Colon (tissue), 2 donors: ENCODE data around the gene PPP1CA.

Source experiments
- FAIRE-seq: peaks from 2 replicates; lab custom pipeline; 2012; peaks lifted over from hg19 to GRCh38; lab: Jason Lieb, UNC
- donor health status: control.
- donor health status: control.

PPP1CA gene

DNA sequence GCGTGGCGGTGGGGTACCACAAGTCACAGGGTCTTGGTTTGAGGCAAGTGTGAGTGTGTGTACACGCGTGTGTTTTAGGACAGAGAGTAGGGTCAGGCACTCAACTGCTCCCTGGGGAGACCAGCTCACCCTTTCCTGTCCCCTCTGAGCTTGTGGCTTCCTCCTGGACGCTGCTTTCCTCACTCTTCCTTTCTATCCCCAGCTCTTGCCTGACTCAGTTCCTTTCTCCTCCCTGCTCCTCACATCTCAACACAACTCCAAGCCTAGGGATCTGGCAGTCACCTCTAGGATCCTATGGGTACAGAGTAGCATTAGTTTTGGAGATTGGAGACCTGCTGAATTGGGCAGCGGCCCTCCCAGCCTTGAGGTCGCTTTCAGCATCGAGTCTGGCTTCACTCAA lies 32.4 kb downstream of the PPP1CA start:
- no peak for FAIRE-seq

- no peak for FAIRE-seq
Measured at GRCh38 chr11:67368621-67369020, 33.0 kb downstream of the PPP1CA start.

- FAIRE-seq = no peak
Measured at GRCh38 chr11:67367761-67368227, 33.9 kb downstream of the PPP1CA start.

DNA sequence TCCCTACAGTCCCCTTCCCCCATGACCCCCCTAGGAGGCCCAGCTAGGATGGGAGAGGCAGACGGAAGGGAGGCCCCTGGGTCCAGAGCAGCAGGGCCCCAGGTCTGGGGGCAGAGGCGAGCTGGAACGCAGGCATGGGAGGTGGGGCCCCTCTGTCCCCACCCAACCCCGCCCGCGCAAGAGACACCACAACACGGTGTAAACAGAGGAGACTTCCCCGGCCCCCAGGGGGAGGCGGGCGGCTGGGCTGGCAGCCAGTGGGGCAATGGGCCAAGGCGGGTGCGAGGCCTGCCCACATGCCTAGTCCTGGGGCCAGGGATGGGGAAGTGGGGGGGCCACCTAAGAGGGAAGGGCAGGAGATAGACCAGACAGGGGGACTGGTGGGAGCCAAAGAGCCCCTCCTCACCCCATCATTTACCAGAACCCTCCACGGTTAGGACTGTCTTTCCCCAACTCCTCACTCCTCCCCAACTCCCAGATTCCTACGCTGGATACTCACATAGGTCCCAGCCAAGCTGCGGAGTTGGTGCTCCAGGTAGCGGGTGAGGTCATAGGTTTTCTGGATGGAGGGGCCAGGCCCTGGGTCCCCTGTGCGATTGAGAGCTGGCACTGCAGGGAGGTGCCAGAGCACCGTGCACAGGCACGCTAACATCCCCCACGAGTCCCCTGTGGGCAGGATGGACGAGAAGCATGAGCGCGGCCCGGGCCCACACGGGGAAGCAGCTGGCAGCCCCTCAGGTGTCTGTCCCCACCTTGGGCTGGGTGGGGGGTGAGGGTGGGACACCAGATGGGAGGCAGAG lies 34.5 kb downstream of the PPP1CA start:
- FAIRE-seq = no peak

GRCh38 chr11:67366546-67366945 lies 35.1 kb downstream of the PPP1CA start:
- FAIRE-seq = no peak

DNA sequence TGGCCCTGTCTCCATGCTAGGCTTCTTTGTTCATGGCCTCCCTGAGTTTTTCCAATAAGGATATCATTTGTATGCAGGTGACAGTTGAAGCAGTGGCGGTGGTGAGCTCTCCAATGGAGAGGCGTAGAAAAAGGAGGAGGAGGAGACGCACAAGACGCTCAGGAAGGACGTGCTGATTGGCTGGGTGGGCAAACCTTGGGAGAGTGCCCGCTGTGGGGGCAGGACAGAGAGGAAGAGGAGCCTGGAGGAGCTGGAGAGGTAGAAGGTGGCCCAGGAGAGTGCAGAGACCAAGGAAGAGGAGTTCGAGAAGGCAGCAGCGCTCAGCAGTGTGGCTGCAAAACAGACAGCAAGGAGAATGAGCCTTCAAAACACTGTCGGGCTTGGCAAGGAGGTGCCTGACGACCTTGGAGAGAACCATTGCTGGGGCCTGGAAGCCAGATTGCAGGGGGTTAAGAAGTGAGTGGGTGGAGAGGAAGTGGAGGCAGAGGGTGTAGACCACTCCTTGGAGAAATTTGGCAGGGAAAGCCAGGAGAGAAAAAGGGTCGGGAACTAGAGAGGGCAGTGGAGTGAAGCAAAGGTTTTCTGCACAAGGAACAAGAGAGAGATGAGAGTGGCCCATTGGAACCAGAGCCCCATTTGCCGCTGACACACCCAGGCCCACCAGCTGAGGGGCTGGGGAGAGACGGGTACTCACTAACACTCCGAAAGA lies 35.8 kb downstream of the PPP1CA start:
- no peak for FAIRE-seq

GRCh38 chr11:67364783-67365722 lies 36.6 kb downstream of the PPP1CA start:
- no peak for FAIRE-seq

- FAIRE-seq = no peak
Measured at GRCh38 chr11:67364169-67364568, 37.5 kb downstream of the PPP1CA start.

- no peak for FAIRE-seq
Measured at GRCh38 chr11:67357831-67358670, 43.6 kb downstream of the PPP1CA start.

DNA sequence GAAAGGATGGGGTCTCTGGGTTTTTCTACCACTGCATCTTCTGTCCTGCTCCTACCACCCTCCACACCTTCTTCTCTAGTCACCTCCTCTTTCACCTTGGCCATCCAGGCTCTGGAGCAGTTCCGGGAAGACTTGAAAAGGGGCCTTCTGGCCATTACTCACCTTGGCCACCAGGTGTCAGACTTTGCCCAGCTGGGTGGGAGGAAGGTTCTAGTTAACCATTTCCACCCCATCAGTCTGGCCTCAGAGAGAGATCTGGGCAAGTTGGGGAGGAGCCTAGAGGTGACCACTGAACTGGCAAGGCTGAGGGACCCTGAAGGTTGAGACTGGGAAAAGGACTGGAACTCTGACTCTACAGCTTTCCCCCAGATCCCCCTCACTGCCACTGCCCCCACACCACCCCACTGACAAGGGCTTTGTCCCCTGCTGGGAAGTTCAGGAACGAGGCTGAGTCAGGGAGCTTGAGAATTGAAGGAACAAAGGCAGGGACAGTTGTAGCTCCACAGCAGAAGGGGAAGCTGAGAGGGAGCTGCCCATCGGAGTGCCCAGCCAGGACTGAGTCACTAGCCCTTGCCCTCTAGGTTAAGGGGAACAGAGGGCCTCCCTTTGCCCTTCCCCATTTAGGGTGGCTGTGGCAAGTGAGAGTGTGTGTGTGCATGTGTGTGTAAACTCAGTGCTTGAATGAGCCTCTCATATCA lies 44.6 kb downstream of the PPP1CA start:
- FAIRE-seq = no peak

- no peak for FAIRE-seq
Measured at GRCh38 chr11:67356387-67356863, 45.2 kb downstream of the PPP1CA start.

- no peak for FAIRE-seq
Measured at GRCh38 chr11:67355794-67356386, 45.8 kb downstream of the PPP1CA start.

DNA sequence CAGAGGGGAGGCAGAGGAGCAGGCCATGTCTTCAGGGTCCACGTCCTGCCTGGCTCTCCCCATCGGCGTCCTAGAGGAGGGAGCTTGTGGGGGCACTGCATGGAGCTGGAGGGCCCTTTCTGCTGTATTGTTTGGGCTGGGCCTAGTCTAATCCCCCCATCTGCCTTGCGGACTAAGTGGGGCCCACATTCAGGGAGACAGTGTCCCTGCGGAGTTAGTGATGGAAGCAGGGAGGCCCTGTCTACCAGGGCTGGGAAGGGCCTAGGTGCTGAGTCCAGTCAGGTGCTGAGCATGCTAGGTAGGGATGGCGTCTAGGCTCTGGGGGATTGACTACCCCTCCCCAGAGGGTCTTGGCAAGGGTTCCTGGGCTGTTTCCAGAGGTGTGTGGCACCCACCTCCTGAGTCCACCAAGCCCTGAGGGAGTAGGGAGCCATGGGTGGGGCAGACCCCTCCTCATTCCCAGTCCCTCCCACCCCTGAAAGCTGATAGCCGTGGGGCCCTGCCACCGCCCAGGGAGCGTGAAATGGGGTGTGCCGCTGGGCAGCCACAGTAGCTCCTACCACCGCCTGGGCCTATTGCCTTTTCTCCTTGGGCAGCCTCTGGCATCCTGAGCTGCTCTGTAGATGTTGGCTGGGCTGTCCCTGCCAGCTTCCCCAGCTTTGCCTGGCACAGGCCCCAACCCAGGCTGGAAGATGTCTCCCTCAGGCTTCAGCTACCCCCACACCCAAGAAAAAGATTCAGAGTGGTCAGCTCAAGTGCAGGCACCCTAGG lies 46.5 kb downstream of the PPP1CA start:
- FAIRE-seq = no peak

DNA sequence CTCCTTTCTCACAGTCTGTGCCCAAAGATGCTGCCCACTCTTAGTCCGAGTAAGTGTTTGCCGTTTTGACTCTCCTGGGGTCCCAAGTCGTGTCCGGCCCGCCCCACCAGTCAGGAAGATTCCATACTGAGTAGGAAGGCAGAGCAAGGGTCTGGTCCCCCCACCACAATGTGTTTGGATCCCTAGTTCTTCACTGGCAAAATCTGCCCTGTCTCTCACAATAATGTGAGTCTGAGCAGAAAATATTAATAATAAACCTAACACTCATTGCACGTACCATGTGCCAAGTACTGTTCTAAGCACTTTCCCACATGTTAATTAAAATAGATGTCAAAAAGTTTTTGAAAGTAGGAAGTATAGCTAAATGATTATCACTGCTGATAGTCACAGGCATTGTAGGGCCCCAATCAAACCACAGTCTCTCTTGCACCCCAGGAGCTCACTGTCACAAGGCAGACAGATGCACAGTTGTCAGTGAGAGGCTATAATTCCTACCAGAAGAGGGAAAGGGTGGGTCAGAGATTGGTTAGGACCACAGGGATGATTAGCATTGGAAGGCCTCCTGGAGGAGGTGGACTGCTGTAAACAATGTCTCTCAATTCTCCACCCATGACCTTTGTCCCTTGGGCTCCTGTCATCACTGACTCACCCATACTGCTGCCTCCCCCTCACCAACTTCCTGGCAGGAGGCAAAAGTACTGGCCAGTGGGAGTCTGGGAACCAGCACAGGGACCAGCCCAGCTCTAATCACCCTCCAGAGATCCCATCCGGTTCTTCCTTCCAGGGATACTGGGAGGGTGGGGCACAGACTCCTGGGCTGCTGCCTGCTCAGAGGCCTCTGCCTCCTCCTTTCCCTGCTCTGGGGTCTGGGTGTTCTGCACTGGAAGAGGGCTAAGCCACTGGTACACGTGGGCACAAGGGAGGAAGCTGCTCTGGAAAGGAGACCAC lies 47.3 kb downstream of the PPP1CA start:
- FAIRE-seq = no peak

DNA sequence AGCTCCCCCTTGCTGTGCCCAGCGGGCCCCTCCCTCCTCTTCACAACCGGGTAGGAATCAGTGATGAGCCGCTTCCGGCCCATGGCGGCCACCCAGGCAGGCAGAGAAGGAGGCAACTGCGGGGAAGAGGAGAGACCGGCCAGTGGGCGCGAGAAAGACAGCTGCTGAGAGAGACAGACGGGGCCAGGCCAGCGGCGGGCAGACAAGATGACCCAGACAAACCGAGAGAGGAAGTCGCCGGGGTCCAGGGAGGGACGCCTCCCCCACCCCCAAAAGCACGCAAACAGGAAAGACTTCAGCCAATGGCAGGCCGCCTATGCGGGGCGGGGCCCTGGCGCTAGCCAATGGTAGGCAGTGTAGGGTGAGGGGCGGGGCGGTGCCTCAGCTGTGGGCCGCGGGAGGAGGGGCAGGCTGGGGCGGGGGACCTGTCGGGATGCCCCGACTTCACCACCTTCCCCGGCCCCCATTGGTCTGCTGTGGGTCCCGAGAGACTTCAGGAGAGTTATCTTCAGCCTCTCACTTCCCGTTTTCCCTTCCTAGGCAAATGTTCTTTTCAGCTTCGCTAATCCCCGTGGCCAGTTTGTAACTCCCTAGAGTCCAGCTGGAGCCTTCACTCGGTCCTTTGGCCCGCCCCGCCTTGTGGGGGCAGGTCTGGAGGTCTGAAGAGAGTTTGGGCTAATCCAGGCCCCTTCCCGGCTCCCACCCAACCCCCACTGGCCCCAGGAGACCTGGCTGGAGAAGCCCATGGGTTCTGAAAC lies 48.2 kb downstream of the PPP1CA start, which contains the start of gene POLD4:
Gene POLD4 (minus strand): TSS at position 230 of the 758 bp plus-strand sequence. CDS start 147 bp downstream, at position 83.
- no peak for FAIRE-seq

GRCh38 chr11:67352546-67353316 lies 48.9 kb downstream of the PPP1CA start:
- no peak for FAIRE-seq
